HG02884 (cell line): Measurements from ENCODE around the gene TYW1B.
"Not testable (repeated sequence)": the region's sequence is repeated elsewhere in the genome, so short reads cannot be mapped to it uniquely, and the experiment has no call there.

ENCODE experiments used
- ATAC-seq: cut with Tn5 transposase; IDR thresholded peaks from one replicate; pipeline ENCODE4 v1.9.1; 2021; ENCODE audit warnings: mild to moderate bottlenecking, moderate library complexity; ENCODE audit not compliant: unreplicated experiment

Gene TYW1B

GRCh38 chr7:72580142-72580770 lies 247.7 kb downstream of the TYW1B start:
- not testable (repeated sequence) for ATAC-seq

DNA sequence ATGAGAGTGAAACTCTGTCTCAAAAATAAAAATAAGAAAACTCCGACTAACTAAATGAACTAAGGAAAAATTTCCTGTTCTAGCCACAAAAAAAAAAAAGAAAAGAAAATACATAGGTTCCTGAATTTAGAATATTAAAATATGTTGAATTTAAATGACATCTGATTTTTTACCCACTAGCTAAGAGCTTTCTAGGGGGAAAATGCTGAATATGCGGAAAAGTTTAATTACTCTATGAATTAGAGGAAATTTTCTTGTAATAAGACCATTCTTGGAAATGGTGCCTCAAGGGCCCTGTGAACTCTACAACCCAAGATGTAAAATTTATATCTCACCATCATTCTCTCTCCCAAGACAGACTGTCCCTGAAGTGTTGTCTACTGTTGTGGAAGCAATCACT lies 250.9 kb downstream of the TYW1B start:
- no peak for ATAC-seq

DNA sequence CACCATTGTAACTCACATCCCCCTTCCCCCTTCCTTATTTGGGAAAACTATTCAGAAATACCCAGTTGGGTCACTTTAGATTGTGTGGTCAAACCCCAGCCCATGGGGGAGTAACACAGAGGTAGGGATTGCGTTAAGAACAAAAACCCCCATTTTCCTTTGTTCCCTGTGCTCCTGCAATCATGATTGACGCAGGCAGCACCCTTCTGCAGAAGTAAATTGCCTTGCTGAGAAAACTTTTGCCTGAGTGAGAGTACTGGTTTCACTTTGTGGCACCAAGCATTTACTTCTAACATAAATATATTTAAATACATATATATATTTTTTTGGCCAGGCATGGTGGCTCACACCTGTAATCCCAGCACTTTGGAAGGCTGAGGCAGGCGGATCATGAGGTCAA lies 266.0 kb downstream of the TYW1B start:
- ATAC-seq, result not testable (repeated sequence)

DNA sequence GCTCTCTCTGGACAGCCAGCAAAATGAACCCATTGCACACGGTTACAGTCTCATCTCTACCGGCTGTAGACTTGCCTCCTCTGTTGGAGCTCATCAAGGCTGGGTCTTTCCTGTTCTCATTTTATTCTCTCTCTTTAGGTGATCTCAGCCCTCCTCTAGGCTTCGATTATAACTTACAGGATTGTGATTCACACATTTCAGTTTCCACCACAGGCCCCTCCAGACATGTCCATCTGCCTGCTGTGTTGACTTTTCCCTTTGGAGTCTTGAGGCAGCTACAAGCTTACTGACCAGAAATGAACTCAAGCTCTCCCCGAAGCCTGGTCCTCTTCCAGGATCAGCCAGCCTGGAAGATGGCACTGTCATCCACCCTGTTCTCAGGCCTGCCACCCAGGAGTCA lies 268.5 kb downstream of the TYW1B start:
- not testable (repeated sequence) for ATAC-seq

GRCh38 chr7:72556733-72557132 lies 271.3 kb downstream of the TYW1B start:
- ATAC-seq, result not testable (repeated sequence)

- not testable (repeated sequence) for ATAC-seq
These were observed 272.8 kb downstream of the TYW1B start for GRCh38 chr7:72555238-72555637.

GRCh38 chr7:72554401-72554800 lies 273.6 kb downstream of the TYW1B start:
- not testable (repeated sequence) for ATAC-seq

DNA sequence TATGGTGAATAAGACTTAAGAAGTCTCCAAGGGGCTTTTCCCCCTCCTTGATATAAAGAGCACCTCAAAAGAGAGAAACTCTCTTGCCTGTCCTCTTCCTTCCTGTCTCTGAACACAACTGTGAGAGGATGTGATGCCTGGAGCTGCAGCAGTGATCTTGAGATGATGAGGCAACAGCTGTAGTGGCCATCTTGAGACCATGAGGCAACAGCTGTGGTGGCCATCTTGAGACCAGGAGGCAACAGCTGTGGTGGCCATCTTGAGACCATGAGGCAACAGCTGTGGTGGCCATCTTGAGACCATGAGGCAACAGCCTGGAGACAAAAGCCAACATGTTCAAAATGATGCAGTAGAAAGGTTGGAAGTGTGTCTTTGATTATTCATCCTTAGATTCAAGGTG lies 277.5 kb downstream of the TYW1B start:
- not testable (repeated sequence) for ATAC-seq

DNA sequence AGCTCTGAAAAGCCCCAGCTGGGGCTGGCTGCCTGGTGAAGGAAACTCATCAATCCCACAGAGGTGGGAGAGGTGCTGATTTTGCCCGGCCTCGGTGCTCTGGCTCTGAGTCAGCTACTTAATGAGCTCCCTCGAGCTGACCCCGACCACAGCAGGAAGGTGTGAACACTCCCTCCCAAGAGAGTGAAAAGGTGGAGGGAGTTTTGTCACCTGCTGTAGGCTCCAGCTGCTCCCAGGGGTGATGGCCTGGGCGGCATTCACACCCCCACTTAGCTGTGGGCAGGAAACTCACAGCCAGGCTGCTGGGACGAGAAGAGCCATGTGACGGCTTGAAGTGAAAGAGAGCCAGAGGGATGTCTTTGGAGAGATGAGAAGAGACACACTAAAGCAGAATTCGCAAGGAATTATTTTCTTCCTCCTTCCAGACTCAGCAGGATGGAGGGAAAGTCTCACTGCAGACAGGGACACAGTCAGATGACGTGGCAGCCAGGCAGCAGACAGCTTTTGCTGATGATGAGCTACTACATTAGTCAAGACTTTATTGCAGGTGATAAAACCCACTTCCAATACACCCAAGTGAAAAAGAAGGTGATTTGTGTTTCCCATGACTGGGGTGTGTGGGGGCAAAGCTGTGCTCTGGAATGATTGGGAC lies 281.3 kb downstream of the TYW1B start:
- ATAC-seq, result peak; percentile 70

DNA sequence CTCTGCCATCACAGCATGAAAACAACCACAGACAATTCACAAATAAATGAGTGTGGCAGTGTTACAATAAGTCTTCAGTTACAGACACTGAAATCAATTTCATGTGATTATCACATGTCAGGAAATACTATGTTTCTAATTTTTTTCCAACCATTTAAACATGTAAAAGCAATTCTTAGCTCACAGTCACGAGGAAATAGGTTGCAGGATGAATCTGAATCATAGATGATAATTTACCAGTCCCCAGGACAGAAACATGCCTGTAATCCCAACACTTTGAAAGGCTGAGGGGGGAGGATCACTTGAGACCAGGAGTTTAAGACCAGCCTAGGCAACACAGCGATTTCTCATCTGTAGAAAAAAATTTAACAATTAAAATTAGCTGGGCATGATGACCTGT lies 283.5 kb downstream of the TYW1B start:
- ATAC-seq, result not testable (repeated sequence)

DNA sequence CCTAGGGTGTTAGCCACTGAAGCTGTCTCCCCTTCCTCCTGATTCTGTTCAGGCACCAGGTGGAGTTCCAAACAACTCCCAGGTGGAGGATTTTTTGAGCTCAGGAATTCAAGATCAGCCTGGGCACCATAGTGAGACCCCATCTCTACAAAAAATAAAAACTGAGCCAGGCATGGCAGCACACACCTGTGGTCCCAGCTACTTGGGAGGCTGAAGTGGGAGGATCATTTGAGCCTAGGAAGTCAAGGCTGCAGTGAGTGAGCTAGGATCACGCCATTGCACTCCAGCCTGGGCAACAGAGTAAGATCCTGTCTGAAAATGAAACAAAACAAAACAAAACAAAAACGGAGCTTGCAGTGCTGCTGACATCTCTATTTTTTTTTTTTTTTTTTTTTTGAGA lies 287.1 kb downstream of the TYW1B start:
- ATAC-seq, result no peak

DNA sequence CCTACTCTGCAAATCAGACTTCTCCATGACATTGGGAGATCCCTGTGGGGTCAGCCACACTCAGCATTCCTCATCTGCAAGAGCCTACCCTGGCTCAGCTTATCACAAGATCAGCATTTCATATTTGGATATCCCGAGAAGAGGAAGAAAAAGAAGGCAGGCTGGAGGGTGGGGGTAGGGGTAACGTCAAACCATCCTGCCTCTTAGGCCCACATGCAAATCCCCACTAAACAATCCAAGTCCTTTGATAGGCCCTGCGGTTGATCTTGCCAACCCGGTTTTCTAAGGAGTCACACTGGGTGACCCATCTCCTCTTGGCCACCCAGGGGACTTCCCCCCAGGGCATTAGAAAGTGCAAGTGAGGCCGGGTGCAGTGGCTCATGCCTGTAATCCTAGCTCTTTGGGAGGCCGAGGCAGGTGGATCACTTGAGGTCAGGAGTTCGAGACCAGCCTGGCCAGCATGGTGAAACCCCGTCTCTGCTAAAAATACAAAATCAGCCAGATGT lies 287.8 kb downstream of the TYW1B start:
- no peak for ATAC-seq

GRCh38 chr7:72539702-72540101 lies 288.3 kb downstream of the TYW1B start:
- ATAC-seq, result no peak

GRCh38 chr7:72538856-72539255 lies 289.1 kb downstream of the TYW1B start:
- no peak for ATAC-seq

DNA sequence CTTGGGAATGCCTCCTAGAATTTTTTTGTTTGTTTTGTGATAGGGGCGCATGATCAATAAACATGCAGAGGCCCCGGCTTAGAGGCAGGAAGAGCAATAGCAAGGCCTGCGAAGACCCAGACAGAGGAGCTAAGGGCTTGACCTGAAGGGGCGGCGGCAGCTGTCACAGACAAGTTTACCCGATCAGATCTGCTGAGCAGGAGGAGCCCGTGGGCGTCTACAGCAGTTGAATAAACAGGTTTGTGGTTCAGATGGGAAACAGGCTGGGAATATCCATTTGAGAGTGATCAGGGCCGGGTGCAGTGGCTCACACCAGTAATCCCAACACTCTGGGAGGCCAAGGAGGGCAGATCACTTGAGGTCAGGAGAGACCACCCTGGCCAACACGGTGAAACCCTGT lies 289.9 kb downstream of the TYW1B start:
- ATAC-seq, result no peak

GRCh38 chr7:72536038-72536437 lies 292.0 kb downstream of the TYW1B start:
- ATAC-seq, result not testable (repeated sequence)

DNA sequence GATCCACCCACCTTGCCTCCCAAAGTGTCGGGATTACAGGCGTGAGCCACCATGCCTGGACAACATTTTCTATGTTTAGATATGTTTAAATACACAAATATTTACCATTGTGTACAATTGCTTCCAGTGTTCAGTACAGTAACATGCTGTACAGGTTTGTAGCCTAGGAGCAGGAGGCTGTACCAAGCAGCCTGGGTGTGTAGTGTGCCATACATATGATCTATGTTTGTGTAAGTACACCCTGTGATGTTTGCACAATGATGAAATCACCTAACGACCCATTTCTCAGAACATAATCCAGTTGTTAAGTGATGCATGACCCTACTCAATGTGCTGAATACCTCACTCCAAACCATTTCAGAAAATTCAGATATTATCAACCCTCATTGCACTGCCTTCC lies 297.0 kb downstream of the TYW1B start:
- not testable (repeated sequence) for ATAC-seq
